ENCODE measurements around the gene TMCO4. TPM values are rescaled to one million over a fixed set of nuclear protein-coding genes. Genes with fewer than 3 reads are reported as not detected.

TMCO4 gene
- total and polyA plus RNA-seq, 2 donors (not counting 1 experiment from before 2014, with no cell fraction given), result 21.7 to 31.3 TPM

DNA sequence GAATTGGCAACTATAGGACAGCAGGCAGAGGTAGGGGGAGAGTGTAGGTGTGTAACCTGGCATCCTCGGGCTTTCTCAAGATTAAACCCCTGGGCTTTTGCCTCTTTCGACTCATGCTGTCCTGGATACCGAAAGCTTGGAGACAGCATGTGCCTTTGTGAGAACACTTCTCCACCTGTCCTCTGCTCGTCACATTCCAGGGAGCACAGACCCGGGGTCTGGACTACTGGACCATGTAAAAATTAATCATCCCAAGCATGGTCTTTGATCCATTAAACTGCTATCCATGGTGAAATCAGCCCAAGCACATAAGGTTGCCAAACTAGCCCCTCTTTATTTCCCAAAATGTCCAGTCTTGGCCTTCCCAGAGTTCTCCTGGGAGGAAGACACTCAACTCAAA, 24.3 kb upstream of the TMCO4 start:
- POLR2A ChIA-PET, result interaction anchor here (0.7 kb wide), 1 partner anchor 142 kb away, joined by 5 read pairs; no protein-coding TSS in a partner anchor
- 78% methylated on average over 4 of the region's 5 CpGs for WGBS (ENCODE audit: insufficient coverage)
- TF ChIP-seq, protein P1, sequence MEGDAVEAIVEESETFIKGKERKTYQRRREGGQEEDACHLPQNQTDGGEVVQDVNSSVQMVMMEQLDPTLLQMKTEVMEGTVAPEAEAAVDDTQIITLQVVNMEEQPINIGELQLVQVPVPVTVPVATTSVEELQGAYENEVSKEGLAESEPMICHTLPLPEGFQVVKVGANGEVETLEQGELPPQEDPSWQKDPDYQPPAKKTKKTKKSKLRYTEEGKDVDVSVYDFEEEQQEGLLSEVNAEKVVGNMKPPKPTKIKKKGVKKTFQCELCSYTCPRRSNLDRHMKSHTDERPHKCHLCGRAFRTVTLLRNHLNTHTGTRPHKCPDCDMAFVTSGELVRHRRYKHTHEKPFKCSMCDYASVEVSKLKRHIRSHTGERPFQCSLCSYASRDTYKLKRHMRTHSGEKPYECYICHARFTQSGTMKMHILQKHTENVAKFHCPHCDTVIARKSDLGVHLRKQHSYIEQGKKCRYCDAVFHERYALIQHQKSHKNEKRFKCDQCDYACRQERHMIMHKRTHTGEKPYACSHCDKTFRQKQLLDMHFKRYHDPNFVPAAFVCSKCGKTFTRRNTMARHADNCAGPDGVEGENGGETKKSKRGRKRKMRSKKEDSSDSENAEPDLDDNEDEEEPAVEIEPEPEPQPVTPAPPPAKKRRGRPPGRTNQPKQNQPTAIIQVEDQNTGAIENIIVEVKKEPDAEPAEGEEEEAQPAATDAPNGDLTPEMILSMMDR (IDR thresholded peaks at IDR 0.05), result no peak
- TF ChIP-seq EZH2 (IDR thresholded peaks at IDR 0.05; ENCODE audit: borderline replicate concordance, insufficient read depth, low read depth, low read length, poor library complexity, severe bottlenecking), result no peak
- Mint-ChIP-seq H3K27me3 (peaks cover 35% of the 10 kb centered on the region), H3K4me3 (no peak overlapping the region), H3K4me1 (no peaks in the 10 kb centered on the region), H3K9me3 (ENCODE audit: insufficient read depth) (no peaks in the 10 kb centered on the region), H3K27ac (no peak overlapping the region)
- DNase-seq (no peak), ATAC-seq (ENCODE audit: low read depth) (no peak)
- H3K79me2 ChIP-seq (ENCODE audit: control insufficient read depth, insufficient read depth, low read length), result no peaks in the 10 kb centered on the region
- H3K27ac ChIP-seq (ENCODE audit: low read length in 2 of 2), result no peak overlapping the region
- no peak overlapping the region for H3K4me2 ChIP-seq (replicated peaks; ENCODE audit: low read depth, low read length, poor library complexity, severe bottlenecking)
- H4K20me1 ChIP-seq (ENCODE audit: control insufficient read depth, insufficient read depth, low read length, poor library complexity, severe bottlenecking), result no peaks in the 10 kb centered on the region
- H2AFZ ChIP-seq (ENCODE audit: insufficient read depth, low read depth, low read length, poor library complexity, severe bottlenecking), result no peak overlapping the region
- no peak overlapping the region for H3K9ac ChIP-seq (ENCODE audit: low read length)
- CTCF ChIA-PET, result no interaction called here
- peaks cover 0 to 9% (median 2%) of the 10 kb centered on the region in 4 experiments for H3K27me3 ChIP-seq (replicated peaks in 1 of 4; ENCODE audit: control extremely low read depth in 1 of 4, control insufficient read depth in 3 of 4, insufficient read depth in 4 of 4, low read length in 3 of 4)
- intact Hi-C loops (cut with micrococcal nuclease), result no loop called here
- no peaks in the 10 kb centered on the region for H3K36me3 ChIP-seq (replicated peaks in 1 of 2; ENCODE audit: control extremely low read depth in 1 of 2, control insufficient read depth in 1 of 2, extremely low read depth in 1 of 2, insufficient read depth in 2 of 2, low read length in 1 of 2)
- peaks cover 0 to 1% (median 0%) of the 10 kb centered on the region in 3 donors for H3K9me3 ChIP-seq (ENCODE audit: control extremely low read depth in 1 of 3, control insufficient read depth in 2 of 3, insufficient read depth in 1 of 3, low read length in 2 of 3)
- no peaks in the 10 kb centered on the region for H3K4me1 ChIP-seq (ENCODE audit: control insufficient read depth in 2 of 2, insufficient read depth in 2 of 2, low read length in 2 of 2)
- no peak overlapping the region for H3K4me3 ChIP-seq (ENCODE audit: control extremely low read depth in 1 of 5, extremely low read depth in 1 of 5, insufficient read depth in 1 of 5, low read depth in 2 of 5, low read length in 4 of 5)

DNA sequence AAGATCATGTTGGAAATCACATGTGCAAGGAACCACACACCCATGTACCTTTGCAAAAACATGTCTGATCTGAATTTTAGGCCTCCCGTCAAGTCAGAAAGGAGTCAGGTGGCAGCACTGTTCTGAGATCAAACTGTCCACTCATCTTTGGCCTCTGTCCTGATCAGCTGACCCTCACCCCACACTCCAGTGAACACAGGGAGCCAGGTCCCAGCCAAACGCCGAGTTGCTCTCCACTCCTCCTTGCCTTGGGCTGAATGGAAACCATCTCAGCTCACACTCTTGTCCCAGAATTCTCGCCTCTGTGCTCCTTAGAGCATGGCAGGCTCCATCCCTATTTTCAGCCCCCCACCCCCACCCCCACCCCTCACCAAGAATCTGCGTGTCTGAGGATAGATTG, 20.0 kb upstream of the TMCO4 start:
- Mint-ChIP-seq H3K4me1 (no peaks in the 10 kb centered on the region), H3K27me3 (peaks cover 24% of the 10 kb centered on the region), H3K9me3 (ENCODE audit: insufficient read depth) (no peaks in the 10 kb centered on the region), H3K27ac (no peak overlapping the region), H3K4me3 (no peak overlapping the region)
- WGBS (ENCODE audit: insufficient coverage), result 85% methylated on average over 3 of the region's 5 CpGs
- no peaks in the 10 kb centered on the region for H3K9me3 ChIP-seq (ENCODE audit: control extremely low read depth in 1 of 3, control insufficient read depth in 2 of 3, insufficient read depth in 1 of 3, low read length in 2 of 3)
- no peak for DNase-seq
- H3K36me3 ChIP-seq (replicated peaks in 1 of 2; ENCODE audit: control extremely low read depth in 1 of 2, control insufficient read depth in 1 of 2, extremely low read depth in 1 of 2, insufficient read depth in 2 of 2, low read length in 1 of 2), result no peaks in the 10 kb centered on the region
- H3K9ac ChIP-seq (ENCODE audit: low read length), result no peak overlapping the region
- TF ChIP-seq, protein P1 (IDR thresholded peaks at IDR 0.05), result no peak
- no peak for TF ChIP-seq EZH2 (IDR thresholded peaks at IDR 0.05; ENCODE audit: borderline replicate concordance, insufficient read depth, low read depth, low read length, poor library complexity, severe bottlenecking)
- ATAC-seq (ENCODE audit: low read depth), result no peak
- intact Hi-C loops (cut with micrococcal nuclease), result no loop called here
- no peaks in the 10 kb centered on the region for H3K27me3 ChIP-seq (replicated peaks in 1 of 4; ENCODE audit: control extremely low read depth in 1 of 4, control insufficient read depth in 3 of 4, insufficient read depth in 4 of 4, low read length in 3 of 4)
- ChIA-PET POLR2A (no interaction called here), CTCF (interaction anchor here (1.5 kb wide), 1 partner anchor 57 kb away, joined by 3 read pairs; no protein-coding TSS in a partner anchor)
- no peaks in the 10 kb centered on the region for H3K79me2 ChIP-seq (ENCODE audit: control insufficient read depth, insufficient read depth, low read length)
- H3K27ac ChIP-seq (ENCODE audit: low read length in 2 of 2), result no peak overlapping the region
- H3K4me2 ChIP-seq (replicated peaks; ENCODE audit: low read depth, low read length, poor library complexity, severe bottlenecking), result no peak overlapping the region
- H3K4me1 ChIP-seq (ENCODE audit: control insufficient read depth in 2 of 2, insufficient read depth in 2 of 2, low read length in 2 of 2), result no peaks in the 10 kb centered on the region
- H4K20me1 ChIP-seq (ENCODE audit: control insufficient read depth, insufficient read depth, low read length, poor library complexity, severe bottlenecking), result no peaks in the 10 kb centered on the region
- H3K4me3 ChIP-seq (ENCODE audit: control extremely low read depth in 1 of 5, extremely low read depth in 1 of 5, insufficient read depth in 1 of 5, low read depth in 2 of 5, low read length in 4 of 5), result no peak overlapping the region
- H2AFZ ChIP-seq (ENCODE audit: insufficient read depth, low read depth, low read length, poor library complexity, severe bottlenecking), result no peak overlapping the region

Data from B cell (primary cell).